Immature natural killer cell (primary cell): Measurements from ENCODE around the gene MLLT3. TPM values are rescaled to one million over a fixed set of nuclear protein-coding genes. Genes with fewer than 3 reads are reported as not detected.

ENCODE experiments used
- DNase-seq, 3 donors: peaks; one replicate each; pipeline ENCODE4 v3.0.0; 2022; ENCODE audit warnings: mixed read lengths in 1 of 3
- H3K27ac Mint-ChIP-seq, 6 donors: one replicate each; pipeline ENCODE4 v1.8.0; 2020; ENCODE audit warnings: mixed read lengths in 6 of 6, mild to moderate bottlenecking in 5 of 6, inconsistent platforms in 4 of 6, moderate library complexity in 3 of 6
- H3K27me3 Mint-ChIP-seq, 3 donors: one replicate each; pipeline ENCODE4 v1.8.0; 2020 to 2021; ENCODE audit warnings: low read depth in 3 of 3, mild to moderate bottlenecking in 3 of 3, mixed read lengths in 3 of 3, moderate library complexity in 3 of 3, inconsistent platforms in 1 of 3
- H3K36me3 Mint-ChIP-seq, 3 donors: one replicate each; pipeline ENCODE4 v1.8.0; 2020; ENCODE audit warnings: mixed read lengths in 3 of 3, inconsistent platforms in 2 of 3, mild to moderate bottlenecking in 2 of 3
- H3K4me1 Mint-ChIP-seq, 2 donors: one replicate each; pipeline ENCODE4 v1.8.0; 2020; ENCODE audit warnings: inconsistent platforms in 2 of 2, mild to moderate bottlenecking in 2 of 2, mixed read lengths in 2 of 2, moderate library complexity in 1 of 2
- H3K4me3 Mint-ChIP-seq, 5 donors: one replicate each; pipeline ENCODE4 v1.8.0; 2020; ENCODE audit warnings: mild to moderate bottlenecking in 5 of 5, mixed read lengths in 5 of 5, inconsistent platforms in 3 of 5, moderate library complexity in 3 of 5
- H3K9me3 Mint-ChIP-seq, 6 donors: one replicate each; pipeline ENCODE4 v1.8.0; 2020; ENCODE audit warnings: mild to moderate bottlenecking in 6 of 6, mixed read lengths in 6 of 6, inconsistent platforms in 4 of 6, moderate library complexity in 3 of 6
- polyA plus RNA-seq, 3 donors: library from polyadenylated mRNA; unstranded; fragments of 300-500 nt; fragmentation: Illumina TruSeq; gene quantifications; one replicate each; pipeline ENCODE4 v1.2.3, GENCODE V29; 2021

Gene MLLT3
- polyA plus RNA-seq, 3 donors from 2014 or later: 3.0 to 16.1 (median 13.7) TPM

GRCh38 chr9:20315677-20316076, 306.6 kb downstream of the MLLT3 start:
- no peak for DNase-seq
- H3K9me3 Mint-ChIP-seq: no peaks in the 10 kb centered on the region
- peaks cover 4 to 17% of the 10 kb centered on the region in 2 donors for H3K4me1 Mint-ChIP-seq
- H3K27me3 Mint-ChIP-seq: peaks cover 0 to 4% (median 0%) of the 10 kb centered on the region in 3 donors
- no peaks in the 10 kb centered on the region for H3K36me3 Mint-ChIP-seq
- no peak overlapping the region for H3K27ac Mint-ChIP-seq
- H3K4me3 Mint-ChIP-seq: no peak overlapping the region

- no peak for DNase-seq
- H3K4me1 Mint-ChIP-seq: peaks cover under 1 to 11% of the 10 kb centered on the region in 2 donors
- H3K27ac Mint-ChIP-seq: no peak overlapping the region
- H3K36me3 Mint-ChIP-seq: no peaks in the 10 kb centered on the region
- peaks cover 0 to 4% (median 0%) of the 10 kb centered on the region in 3 donors for H3K27me3 Mint-ChIP-seq
- no peak overlapping the region for H3K4me3 Mint-ChIP-seq
- no peaks in the 10 kb centered on the region for H3K9me3 Mint-ChIP-seq
Observed at GRCh38 chr9:20314981-20315380, 307.3 kb downstream of the MLLT3 start.

GRCh38 chr9:20313415-20313814, 308.9 kb downstream of the MLLT3 start:
- H3K4me1 Mint-ChIP-seq: peaks cover 0 to 6% of the 10 kb centered on the region in 2 donors
- no peak for DNase-seq
- H3K27ac Mint-ChIP-seq: no peak overlapping the region
- no peak overlapping the region for H3K4me3 Mint-ChIP-seq
- peaks cover 0 to 4% (median 1%) of the 10 kb centered on the region in 3 donors for H3K27me3 Mint-ChIP-seq
- peaks cover 0 to 1% (median 0%) of the 10 kb centered on the region in 6 donors for H3K9me3 Mint-ChIP-seq
- H3K36me3 Mint-ChIP-seq: no peaks in the 10 kb centered on the region

GRCh38 chr9:20312732-20313131, 309.6 kb downstream of the MLLT3 start:
- no peak for DNase-seq
- H3K27ac Mint-ChIP-seq: no peak overlapping the region
- peaks cover 0 to 4% (median 4%) of the 10 kb centered on the region in 3 donors for H3K27me3 Mint-ChIP-seq
- H3K4me1 Mint-ChIP-seq: peaks cover 0 to 6% of the 10 kb centered on the region in 2 donors
- H3K9me3 Mint-ChIP-seq: peaks cover 0 to 7% (median 0%) of the 10 kb centered on the region in 6 donors
- no peak overlapping the region for H3K4me3 Mint-ChIP-seq
- H3K36me3 Mint-ChIP-seq: no peaks in the 10 kb centered on the region

GRCh38 chr9:20310024-20310423, 312.3 kb downstream of the MLLT3 start:
- Mint-ChIP-seq H3K4me1 (peaks cover 0 to 4% of the 10 kb centered on the region in 2 donors), H3K4me3 (no peak overlapping the region), H3K27me3 (peaks cover 0 to 4% (median 2%) of the 10 kb centered on the region in 3 donors), H3K36me3 (no peaks in the 10 kb centered on the region), H3K9me3 (peaks cover 0 to 7% (median 0%) of the 10 kb centered on the region in 6 donors), H3K27ac (no peak overlapping the region)
- no peak for DNase-seq

DNA sequence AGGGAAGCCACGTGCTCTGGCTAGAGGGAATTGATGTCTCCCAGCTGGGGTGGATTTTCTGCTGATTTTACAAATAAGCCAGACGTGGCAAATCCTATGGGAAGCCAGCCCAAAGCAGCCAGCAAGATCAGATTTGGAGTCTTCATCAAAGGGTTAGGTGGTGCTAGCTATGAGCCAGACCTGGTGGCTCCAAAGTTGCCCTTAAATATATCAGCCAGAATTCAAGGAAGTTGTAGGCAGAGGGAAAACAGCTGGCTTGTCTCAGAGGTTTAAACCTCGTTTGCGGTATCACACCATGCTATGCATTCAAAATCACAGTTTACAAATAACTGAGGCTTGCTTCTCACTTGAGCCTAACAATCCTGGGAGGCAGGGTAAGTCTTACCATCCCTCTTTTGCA, 313.2 kb downstream of the MLLT3 start:
- peaks cover 0 to 7% (median 0%) of the 10 kb centered on the region in 6 donors for H3K9me3 Mint-ChIP-seq
- H3K4me1 Mint-ChIP-seq: no peaks in the 10 kb centered on the region
- peaks cover 0 to 4% (median 2%) of the 10 kb centered on the region in 3 donors for H3K27me3 Mint-ChIP-seq
- H3K4me3 Mint-ChIP-seq: no peak overlapping the region
- no peak for DNase-seq
- no peak overlapping the region for H3K27ac Mint-ChIP-seq
- no peaks in the 10 kb centered on the region for H3K36me3 Mint-ChIP-seq

- H3K27me3 Mint-ChIP-seq: peaks cover 0 to 4% (median 2%) of the 10 kb centered on the region in 3 donors
- no peak for DNase-seq
- H3K4me1 Mint-ChIP-seq: no peaks in the 10 kb centered on the region
- peaks cover 0 to 7% (median 0%) of the 10 kb centered on the region in 6 donors for H3K9me3 Mint-ChIP-seq
- no peak overlapping the region for H3K27ac Mint-ChIP-seq
- no peaks in the 10 kb centered on the region for H3K36me3 Mint-ChIP-seq
- H3K4me3 Mint-ChIP-seq: no peak overlapping the region
Observed at GRCh38 chr9:20307621-20308020, 314.7 kb downstream of the MLLT3 start.

- no peak overlapping the region for H3K4me3 Mint-ChIP-seq
- H3K4me1 Mint-ChIP-seq: no peaks in the 10 kb centered on the region
- H3K36me3 Mint-ChIP-seq: no peaks in the 10 kb centered on the region
- peaks cover 0 to 7% (median 0%) of the 10 kb centered on the region in 6 donors for H3K9me3 Mint-ChIP-seq
- H3K27me3 Mint-ChIP-seq: peaks cover 0 to 4% (median 0%) of the 10 kb centered on the region in 3 donors
- DNase-seq: no peak
- H3K27ac Mint-ChIP-seq: no peak overlapping the region
Observed at GRCh38 chr9:20305452-20305851, 316.8 kb downstream of the MLLT3 start.

DNA sequence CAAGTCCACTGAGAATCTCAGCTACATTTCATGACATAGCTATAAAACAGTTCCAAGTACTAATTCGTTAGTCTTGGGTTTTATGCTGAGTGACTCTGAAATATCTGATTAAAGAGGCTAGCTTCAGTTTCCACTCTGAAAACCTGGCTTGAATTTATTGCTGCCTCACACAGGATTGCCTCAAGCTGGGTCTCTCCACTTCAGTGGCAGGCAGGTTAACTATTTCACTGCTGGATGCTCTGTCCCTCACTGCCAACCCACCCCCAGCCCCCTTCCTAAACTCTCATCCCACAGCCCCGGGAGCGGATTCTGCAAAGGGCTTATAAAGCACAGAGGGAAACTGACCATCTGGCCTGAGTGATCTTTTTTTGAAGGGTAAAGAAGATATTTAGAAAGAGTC, 318.3 kb downstream of the MLLT3 start:
- DNase-seq: no peak
- Mint-ChIP-seq H3K27me3 (peaks cover 0 to 4% (median 1%) of the 10 kb centered on the region in 3 donors), H3K9me3 (peaks cover 0 to 7% (median 0%) of the 10 kb centered on the region in 6 donors), H3K36me3 (no peaks in the 10 kb centered on the region), H3K4me3 (no peak overlapping the region), H3K4me1 (no peaks in the 10 kb centered on the region), H3K27ac (no peak overlapping the region)

- peaks cover 0 to 4% (median 0%) of the 10 kb centered on the region in 3 donors for H3K27me3 Mint-ChIP-seq
- no peaks in the 10 kb centered on the region for H3K36me3 Mint-ChIP-seq
- no peak overlapping the region for H3K27ac Mint-ChIP-seq
- H3K4me1 Mint-ChIP-seq: no peaks in the 10 kb centered on the region
- no peak overlapping the region for H3K4me3 Mint-ChIP-seq
- H3K9me3 Mint-ChIP-seq: peaks cover 0 to 2% (median 0%) of the 10 kb centered on the region in 6 donors
- DNase-seq: no peak
Observed at GRCh38 chr9:20303066-20303465, 319.2 kb downstream of the MLLT3 start.

- no peak for DNase-seq
- no peaks in the 10 kb centered on the region for H3K9me3 Mint-ChIP-seq
- no peaks in the 10 kb centered on the region for H3K4me1 Mint-ChIP-seq
- no peak overlapping the region for H3K4me3 Mint-ChIP-seq
- H3K36me3 Mint-ChIP-seq: no peaks in the 10 kb centered on the region
- H3K27me3 Mint-ChIP-seq: peaks cover 0 to 5% (median 3%) of the 10 kb centered on the region in 3 donors
- no peak overlapping the region for H3K27ac Mint-ChIP-seq
Observed at GRCh38 chr9:20302197-20302596, 320.1 kb downstream of the MLLT3 start.

- H3K4me1 Mint-ChIP-seq: no peaks in the 10 kb centered on the region
- no peaks in the 10 kb centered on the region for H3K9me3 Mint-ChIP-seq
- no peak for DNase-seq
- H3K27ac Mint-ChIP-seq: no peak overlapping the region
- H3K36me3 Mint-ChIP-seq: no peaks in the 10 kb centered on the region
- no peak overlapping the region for H3K4me3 Mint-ChIP-seq
- peaks cover 0 to 5% (median 3%) of the 10 kb centered on the region in 3 donors for H3K27me3 Mint-ChIP-seq
Observed at GRCh38 chr9:20300430-20301115, 321.7 kb downstream of the MLLT3 start.

- DNase-seq: no peak
- Mint-ChIP-seq H3K4me1 (no peaks in the 10 kb centered on the region), H3K9me3 (peaks cover 0 to 4% (median 0%) of the 10 kb centered on the region in 6 donors), H3K27ac (no peak overlapping the region), H3K27me3 (peaks cover 0 to 5% (median 3%) of the 10 kb centered on the region in 3 donors), H3K36me3 (no peaks in the 10 kb centered on the region), H3K4me3 (no peak overlapping the region)
Observed at GRCh38 chr9:20297646-20298084, 324.6 kb downstream of the MLLT3 start.

- H3K4me1 Mint-ChIP-seq: no peaks in the 10 kb centered on the region
- H3K4me3 Mint-ChIP-seq: no peak overlapping the region
- no peaks in the 10 kb centered on the region for H3K36me3 Mint-ChIP-seq
- DNase-seq: no peak
- H3K9me3 Mint-ChIP-seq: peaks cover 0 to 4% (median 0%) of the 10 kb centered on the region in 6 donors
- no peak overlapping the region for H3K27ac Mint-ChIP-seq
- H3K27me3 Mint-ChIP-seq: peaks cover under 1 to 5% (median 3%) of the 10 kb centered on the region in 3 donors
Observed at GRCh38 chr9:20295555-20295954, 326.7 kb downstream of the MLLT3 start.
